ENCODE data around the gene PIGBOS1. TPM values are rescaled to one million over a fixed set of nuclear protein-coding genes. Genes with fewer than 3 reads are reported as not detected.
A peak's percentile ranks its signal among the peaks of the same experiment; 100 is the strongest.
"Not testable (repeated sequence)": the region's sequence is repeated elsewhere in the genome, so short reads cannot be mapped to it uniquely, and the experiment has no call there.

The PIGBOS1 gene
- total and polyA plus RNA-seq, 4 donors: 4.7 to 14.3 (median 7.2) TPM

DNA sequence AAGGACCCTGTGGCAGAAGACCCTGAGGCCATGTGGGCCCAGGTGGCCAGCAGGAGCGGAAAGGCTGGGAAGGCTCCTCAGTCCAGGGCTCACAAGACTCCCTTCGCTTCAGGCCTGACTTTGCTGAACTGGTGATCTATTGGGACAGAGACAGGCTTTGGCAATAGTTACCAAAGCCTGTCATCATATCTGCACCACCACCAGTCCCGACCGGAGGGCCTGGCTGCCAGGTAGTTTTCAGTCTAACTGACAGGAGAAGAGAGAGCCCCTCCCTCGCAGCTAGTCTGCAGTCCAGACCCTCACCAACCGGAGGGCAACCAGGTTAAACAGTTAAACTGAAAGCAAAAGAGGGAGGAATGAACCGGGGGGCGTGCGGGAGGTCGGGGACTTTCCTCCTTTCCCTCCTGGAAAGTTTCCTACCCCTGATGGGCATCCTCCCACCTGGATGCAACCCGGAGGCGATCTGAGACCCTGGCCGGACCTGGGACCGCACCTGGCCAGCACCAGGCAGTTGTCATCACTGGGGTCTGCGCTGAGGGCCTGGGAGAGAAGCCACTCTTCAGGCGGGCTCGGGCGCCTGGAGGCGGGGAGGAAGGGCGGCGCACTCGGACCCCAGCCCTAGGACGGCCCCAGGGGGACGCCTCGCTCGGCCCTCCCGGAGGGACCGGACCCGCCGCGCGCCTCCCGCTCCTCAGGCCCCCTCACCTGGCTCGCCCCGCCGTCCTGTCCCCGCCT, 29.7 kb downstream of the PIGBOS1 start (continued):
- TF ChIP-seq REST (IDR thresholded peaks at IDR 0.05) (no peak), HNF4A (conservative IDR thresholded peaks at IDR 0.05) (peak; percentile 26 to 35), YY1 (IDR thresholded peaks at IDR 0.05) (no peak), GABPA (IDR thresholded peaks at IDR 0.05 in 1 of 2, conservative IDR thresholded peaks at IDR 0.05 in 1 of 2) (no peak), HNF4G (IDR thresholded peaks at IDR 0.05) (no peak), EGR1 (IDR thresholded peaks at IDR 0.05; ENCODE audit: low read depth in 2 of 2) (no peak), SP1 (IDR thresholded peaks at IDR 0.05) (peak; percentile 25), NR2F2 (IDR thresholded peaks at IDR 0.05) (no peak), RAD21 (IDR thresholded peaks at IDR 0.05) (peak; percentile 4 to 48)
- TF ChIP-seq, protein P1, sequence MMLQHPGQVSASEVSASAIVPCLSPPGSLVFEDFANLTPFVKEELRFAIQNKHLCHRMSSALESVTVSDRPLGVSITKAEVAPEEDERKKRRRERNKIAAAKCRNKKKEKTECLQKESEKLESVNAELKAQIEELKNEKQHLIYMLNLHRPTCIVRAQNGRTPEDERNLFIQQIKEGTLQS (IDR thresholded peaks at IDR 0.05): peak; percentile 47

DNA sequence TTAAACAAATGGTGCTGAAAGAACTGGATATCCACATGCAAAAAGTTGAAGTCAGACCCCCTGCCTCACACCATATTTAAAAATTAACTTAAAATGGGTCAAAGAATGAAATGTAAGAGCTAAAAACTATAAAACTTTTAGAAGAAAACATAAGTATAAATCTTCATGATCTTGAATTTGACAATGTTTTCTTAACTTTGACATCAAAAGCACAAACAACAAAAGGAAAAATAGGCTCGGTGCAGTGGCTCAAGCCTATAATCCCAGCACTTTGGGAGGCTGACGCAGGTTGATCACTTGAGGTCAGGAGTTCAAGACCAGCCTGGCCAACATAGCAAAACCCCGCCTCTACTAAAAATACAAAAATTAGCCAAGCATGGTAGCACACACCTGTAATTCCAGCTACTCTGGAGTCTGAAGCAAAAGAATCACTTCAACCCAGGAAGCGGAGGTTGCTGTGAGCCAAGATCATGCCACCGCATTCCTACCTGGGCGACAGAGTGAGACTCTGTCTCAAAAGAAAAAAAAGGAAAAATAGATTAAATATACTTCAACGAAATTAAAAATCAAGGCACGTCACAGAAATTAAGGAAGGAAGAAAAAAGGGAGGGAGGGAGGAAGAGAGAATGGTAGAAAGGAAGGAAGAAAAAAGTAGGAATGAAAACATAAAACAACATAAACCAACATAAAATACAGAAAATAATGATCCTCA, 30.8 kb downstream of the PIGBOS1 start:
- TF ChIP-seq, protein P1 (IDR thresholded peaks at IDR 0.05): no peak
- no peak for TF ChIP-seq JUND (IDR thresholded peaks at IDR 0.05)
- 85% methylated on average over 8 of the region's 8 CpGs for WGBS

GRCh38 chr15:55286442-55287189, 32.3 kb downstream of the PIGBOS1 start:
- H3K4me3 ChIP-seq (ENCODE audit: low read depth in 1 of 3, low read length in 3 of 3); H3K27ac ChIP-seq (ENCODE audit: low read depth in 1 of 2, low read length in 2 of 2); H3K27me3 ChIP-seq (ENCODE audit: control insufficient read depth in 4 of 4, insufficient read depth in 4 of 4, low read length in 3 of 4); H3K9ac ChIP-seq (ENCODE audit: low read depth in 1 of 2, low read length in 2 of 2); H3K9me3 ChIP-seq (ENCODE audit: control insufficient read depth in 4 of 4, low read length in 3 of 4); DNase-seq (ENCODE audit: low spot score); H3K36me3 ChIP-seq (ENCODE audit: control insufficient read depth in 4 of 4, insufficient read depth in 3 of 4, low read depth in 1 of 4, low read length in 3 of 4): not testable (repeated sequence)
- peaks cover 0 to 11% (median 7%) of the 10 kb centered on the region in 4 donors for H3K4me1 ChIP-seq (ENCODE audit: control insufficient read depth in 4 of 4, insufficient read depth in 4 of 4, low read length in 3 of 4)
- 96% methylated on average over 10 of the region's 10 CpGs for WGBS

More for the DNA sequence above, 30.8 kb downstream of the PIGBOS1 start:
- Histone ChIP-seq H3K27me3 (ENCODE audit: control insufficient read depth in 4 of 4, insufficient read depth in 4 of 4, low read length in 3 of 4) (no peaks in the 10 kb centered on the region), H3K4me1 (ENCODE audit: control insufficient read depth in 4 of 4, insufficient read depth in 4 of 4, low read length in 3 of 4) (peaks cover 0 to 11% (median 7%) of the 10 kb centered on the region in 4 donors), H3K4me3 (ENCODE audit: low read depth in 1 of 3, low read length in 3 of 3) (peak overlapping the region; percentile 74 to 96 (median 82)), H3K9ac (ENCODE audit: low read depth in 1 of 2, low read length in 2 of 2) (peak overlapping the region in 1 of 2 donors; percentile 94), H3K9me3 (ENCODE audit: control insufficient read depth in 4 of 4, low read length in 3 of 4) (no peaks in the 10 kb centered on the region), H3K36me3 (ENCODE audit: control insufficient read depth in 4 of 4, insufficient read depth in 3 of 4, low read depth in 1 of 4, low read length in 3 of 4) (no peaks in the 10 kb centered on the region), H3K27ac (ENCODE audit: low read depth in 1 of 2, low read length in 2 of 2) (peak overlapping the region in 1 of 2 donors; percentile 96)
- DNase-seq (ENCODE audit: low spot score): no peak
